ENCODE data around the gene OSCP1. TPM values are rescaled to one million over a fixed set of nuclear protein-coding genes. Genes with fewer than 3 reads are reported as not detected.

The OSCP1 gene
- total and polyA plus RNA-seq, 2 experiments from 2014 or later: 6.9 to 10.2 TPM

GRCh38 chr1:36471830-36472641 is 21.8 kb upstream of the OSCP1 start:
- in situ Hi-C loops (cut with MboI): no loop called here
- Histone ChIP-seq H3K4me3 (no peak overlapping the region), H3K4me2 (ENCODE audit: unreplicated experiment) (no peak overlapping the region), H3K9me2 (ENCODE audit: insufficient read depth) (no peaks in the 10 kb centered on the region), H3K36me3 (ENCODE audit: low read depth) (no peaks in the 10 kb centered on the region), H3K27me3 (replicated peaks; ENCODE audit: insufficient read depth) (no peaks in the 10 kb centered on the region; the same call in 1 of the 2 replicates), H3K9ac (no peak overlapping the region), H3F3A (ENCODE audit: insufficient read depth) (no peaks in the 10 kb centered on the region), H3K79me2 (ENCODE audit: insufficient read depth) (no peaks in the 10 kb centered on the region), H3K27ac (no peak overlapping the region), H4K20me1 (ENCODE audit: insufficient read depth) (no peaks in the 10 kb centered on the region), H3K9me3 (ENCODE audit: low read depth) (no peaks in the 10 kb centered on the region), H2AFZ (no peak overlapping the region), H3K4me1 (ENCODE audit: insufficient read depth) (no peaks in the 10 kb centered on the region)
- TF ChIP-seq EZH2 (IDR thresholded peaks at IDR 0.05; ENCODE audit: insufficient read depth, poor library complexity, severe bottlenecking) (no peak), EZH2phosphoT487 (IDR thresholded peaks at IDR 0.05; ENCODE audit: insufficient read depth, low read depth) (no peak)
- DNase-seq: no peak
- WGBS, 2 experiments (ENCODE audit: low coverage in 1 of 2, low lambda C conversion rate in 2 of 2, missing lambda C conversion rate in 2 of 2): 46 to 53% methylated on average over 21 to 22 of the region's 22 CpGs

- Histone ChIP-seq H3K4me3 (no peak overlapping the region), H4K20me1 (ENCODE audit: insufficient read depth) (no peaks in the 10 kb centered on the region), H3K9ac (no peak overlapping the region), H3K79me2 (ENCODE audit: insufficient read depth) (no peaks in the 10 kb centered on the region), H3K36me3 (ENCODE audit: low read depth) (no peaks in the 10 kb centered on the region), H3K4me1 (ENCODE audit: insufficient read depth) (peaks cover 9% of the 10 kb centered on the region), H2AFZ (no peak overlapping the region), H3K27me3 (replicated peaks; ENCODE audit: insufficient read depth) (no peaks in the 10 kb centered on the region), H3K9me2 (ENCODE audit: insufficient read depth) (no peaks in the 10 kb centered on the region), H3K27ac (no peak overlapping the region), H3F3A (ENCODE audit: insufficient read depth) (no peaks in the 10 kb centered on the region), H3K4me2 (ENCODE audit: unreplicated experiment) (no peak overlapping the region), H3K9me3 (ENCODE audit: low read depth) (no peaks in the 10 kb centered on the region)
- in situ Hi-C loops (cut with MboI): no loop called here
- TF ChIP-seq EZH2 (IDR thresholded peaks at IDR 0.05; ENCODE audit: insufficient read depth, poor library complexity, severe bottlenecking) (no peak), EZH2phosphoT487 (IDR thresholded peaks at IDR 0.05; ENCODE audit: insufficient read depth, low read depth) (no peak)
- WGBS, 2 experiments (ENCODE audit: low coverage in 1 of 2, low lambda C conversion rate in 2 of 2, missing lambda C conversion rate in 2 of 2): 36 to 40% methylated on average over 2 of the region's 2 CpGs
- DNase-seq: no peak
These were observed 18.9 kb upstream of the OSCP1 start for GRCh38 chr1:36469163-36469562.

- H3K27me3 ChIP-seq (replicated peaks; ENCODE audit: insufficient read depth): no peaks in the 10 kb centered on the region
- 78 to 80% methylated on average over 9 to 10 of the region's 10 CpGs for WGBS, 2 experiments (ENCODE audit: low coverage in 1 of 2, low lambda C conversion rate in 2 of 2, missing lambda C conversion rate in 2 of 2)
- in situ Hi-C loops (cut with MboI): no loop called here
- no peak overlapping the region for H2AFZ ChIP-seq
- no peaks in the 10 kb centered on the region for H3F3A ChIP-seq (ENCODE audit: insufficient read depth)
- no peaks in the 10 kb centered on the region for H3K9me2 ChIP-seq (ENCODE audit: insufficient read depth)
- H3K4me1 ChIP-seq (ENCODE audit: insufficient read depth): peaks cover 9% of the 10 kb centered on the region
- peaks cover 12% of the 10 kb centered on the region for H3K79me2 ChIP-seq (ENCODE audit: insufficient read depth)
- H3K27ac ChIP-seq: no peak overlapping the region
- no peaks in the 10 kb centered on the region for H4K20me1 ChIP-seq (ENCODE audit: insufficient read depth)
- no peak for DNase-seq
- no peaks in the 10 kb centered on the region for H3K36me3 ChIP-seq (ENCODE audit: low read depth)
- no peak for TF ChIP-seq EZH2 (IDR thresholded peaks at IDR 0.05; ENCODE audit: insufficient read depth, poor library complexity, severe bottlenecking)
- no peaks in the 10 kb centered on the region for H3K9me3 ChIP-seq (ENCODE audit: low read depth)
- no peak overlapping the region for H3K4me3 ChIP-seq
- no peak overlapping the region for H3K4me2 ChIP-seq (ENCODE audit: unreplicated experiment)
- no peak overlapping the region for H3K9ac ChIP-seq
These were observed 17.6 kb upstream of the OSCP1 start for GRCh38 chr1:36467700-36468455.

GRCh38 chr1:36467027-36467410 is 16.8 kb upstream of the OSCP1 start:
- WGBS, 2 experiments (ENCODE audit: low coverage in 1 of 2, low lambda C conversion rate in 2 of 2, missing lambda C conversion rate in 2 of 2): 95 to 98% methylated on average over 4 of the region's 4 CpGs
- no peaks in the 10 kb centered on the region for H3F3A ChIP-seq (ENCODE audit: insufficient read depth)
- TF ChIP-seq EZH2 (IDR thresholded peaks at IDR 0.05; ENCODE audit: insufficient read depth, poor library complexity, severe bottlenecking) (no peak), EZH2phosphoT487 (IDR thresholded peaks at IDR 0.05; ENCODE audit: insufficient read depth, low read depth) (no peak)
- in situ Hi-C loops (cut with MboI): no loop called here
- H2AFZ ChIP-seq: no peak overlapping the region
- no peak overlapping the region for H3K9ac ChIP-seq
- H3K4me3 ChIP-seq: no peak overlapping the region
- no peaks in the 10 kb centered on the region for H4K20me1 ChIP-seq (ENCODE audit: insufficient read depth)
- H3K79me2 ChIP-seq (ENCODE audit: insufficient read depth): peaks cover 14% of the 10 kb centered on the region
- no peaks in the 10 kb centered on the region for H3K36me3 ChIP-seq (ENCODE audit: low read depth)
- no peaks in the 10 kb centered on the region for H3K9me2 ChIP-seq (ENCODE audit: insufficient read depth)
- H3K27ac ChIP-seq: no peak overlapping the region
- peaks cover 9% of the 10 kb centered on the region for H3K4me1 ChIP-seq (ENCODE audit: insufficient read depth)
- H3K27me3 ChIP-seq (replicated peaks; ENCODE audit: insufficient read depth): no peaks in the 10 kb centered on the region
- no peak for DNase-seq
- H3K4me2 ChIP-seq (ENCODE audit: unreplicated experiment): no peak overlapping the region
- no peaks in the 10 kb centered on the region for H3K9me3 ChIP-seq (ENCODE audit: low read depth)
